PC-3 (cell line): ENCODE data around the gene IDI2.

Experiments used
- EZH2 ChIP-seq: fragments of 300-600 bp; sonication (generic); IDR thresholded peaks from one replicate; pipeline ENCODE4 v1.6.1; 2017; ENCODE audit warnings: antibody characterized with exemption, mild to moderate bottlenecking, low read length; ENCODE audit not compliant: unreplicated experiment
- EZH2phosphoT487 ChIP-seq: fragments of 300-600 bp; sonication (generic); IDR thresholded peaks from 2 replicates; pipeline ENCODE4 v1.6.1; 2018; ENCODE audit warnings: mild to moderate bottlenecking, antibody characterized with exemption, low read length, borderline replicate concordance
- TF ChIP-seq, protein P1 (sequence below): fragments of 300-600 bp; sonication (generic); conservative IDR thresholded peaks from 2 replicates; pipeline ENCODE4 v1.5.1; 2017; ENCODE audit warnings: antibody characterized with exemption, low read depth, mild to moderate bottlenecking, low read length

- TF ChIP-seq, protein P1, sequence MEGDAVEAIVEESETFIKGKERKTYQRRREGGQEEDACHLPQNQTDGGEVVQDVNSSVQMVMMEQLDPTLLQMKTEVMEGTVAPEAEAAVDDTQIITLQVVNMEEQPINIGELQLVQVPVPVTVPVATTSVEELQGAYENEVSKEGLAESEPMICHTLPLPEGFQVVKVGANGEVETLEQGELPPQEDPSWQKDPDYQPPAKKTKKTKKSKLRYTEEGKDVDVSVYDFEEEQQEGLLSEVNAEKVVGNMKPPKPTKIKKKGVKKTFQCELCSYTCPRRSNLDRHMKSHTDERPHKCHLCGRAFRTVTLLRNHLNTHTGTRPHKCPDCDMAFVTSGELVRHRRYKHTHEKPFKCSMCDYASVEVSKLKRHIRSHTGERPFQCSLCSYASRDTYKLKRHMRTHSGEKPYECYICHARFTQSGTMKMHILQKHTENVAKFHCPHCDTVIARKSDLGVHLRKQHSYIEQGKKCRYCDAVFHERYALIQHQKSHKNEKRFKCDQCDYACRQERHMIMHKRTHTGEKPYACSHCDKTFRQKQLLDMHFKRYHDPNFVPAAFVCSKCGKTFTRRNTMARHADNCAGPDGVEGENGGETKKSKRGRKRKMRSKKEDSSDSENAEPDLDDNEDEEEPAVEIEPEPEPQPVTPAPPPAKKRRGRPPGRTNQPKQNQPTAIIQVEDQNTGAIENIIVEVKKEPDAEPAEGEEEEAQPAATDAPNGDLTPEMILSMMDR: no peak
- TF ChIP-seq EZH2 (no peak), EZH2phosphoT487 (no peak)
Measured at GRCh38 chr10:974038-974784, 51.4 kb downstream of the IDI2 start.
